Measurements from ENCODE around the gene ZC3H18.

GRCh38 chr16:88541831-88542616, 28.2 kb upstream of the ZC3H18 start:
- TF ChIP-seq POLR2A (IDR thresholded peaks at IDR 0.05) (no peak), CTCF (IDR thresholded peaks at IDR 0.05) (no peak), EP300 (IDR thresholded peaks at IDR 0.05) (no peak)

Data from stomach (tissue), 4 donors.